GM23248 (cell line): ENCODE results near the gene RBM38. TPM values are rescaled to one million over a fixed set of nuclear protein-coding genes. Genes with fewer than 3 reads are reported as not detected.

ENCODE experiments used
- DNase-seq: peaks from one replicate; pipeline ENCODE4 v3.0.0-alpha.2; 2015
- H2AFZ ChIP-seq: fragments of 200-600 bp; sonication (generic); 2 replicates; pipeline ENCODE4 v1.6.1; 2016; ENCODE audit warnings: antibody characterized with exemption
- H3F3A ChIP-seq: fragments of 200-600 bp; sonication (generic); 2 replicates; pipeline ENCODE4 v1.6.1; 2016; ENCODE audit warnings: mild to moderate bottlenecking, antibody characterized with exemption, mixed run types; ENCODE audit not compliant: insufficient read depth
- H3K27ac ChIP-seq: fragments of 200-600 bp; sonication (generic); 2 replicates; pipeline ENCODE4 v1.5.1; 2016; ENCODE audit warnings: mild to moderate bottlenecking
- H3K27me3 ChIP-seq: fragments of 200-600 bp; sonication (generic); replicated peaks from 2 replicates; pipeline ENCODE4 v1.6.1; 2016; ENCODE audit warnings: mild to moderate bottlenecking; ENCODE audit not compliant: insufficient read depth
- H3K36me3 ChIP-seq: fragments of 200-600 bp; sonication (generic); 2 replicates; pipeline ENCODE4 v1.6.1; 2016; ENCODE audit warnings: low read depth, mild to moderate bottlenecking
- H3K4me1 ChIP-seq: fragments of 200-600 bp; sonication (generic); 2 replicates; pipeline ENCODE4 v1.6.1; 2016; ENCODE audit warnings: mild to moderate bottlenecking; ENCODE audit not compliant: insufficient read depth
- H3K4me2 ChIP-seq: fragments of 200-600 bp; sonication (generic); one replicate; pipeline ENCODE4 v1.6.1; 2016; ENCODE audit warnings: mild to moderate bottlenecking; ENCODE audit not compliant: unreplicated experiment
- H3K4me3 ChIP-seq: fragments of 200-600 bp; sonication (generic); 2 replicates; pipeline ENCODE4 v1.5.1; 2016; ENCODE audit warnings: mild to moderate bottlenecking
- H3K79me2 ChIP-seq: fragments of 200-600 bp; sonication (generic); 2 replicates; pipeline ENCODE4 v1.6.1; 2016; ENCODE audit warnings: mild to moderate bottlenecking; ENCODE audit not compliant: insufficient read depth
- H3K9ac ChIP-seq: fragments of 200-600 bp; sonication (generic); 2 replicates; pipeline ENCODE4 v1.6.1; 2016; ENCODE audit warnings: mild to moderate bottlenecking
- H3K9me2 ChIP-seq: fragments of 200-600 bp; sonication (generic); 2 replicates; pipeline ENCODE4 v1.6.1; 2016; ENCODE audit warnings: mixed run types, mild to moderate bottlenecking, moderate library complexity; ENCODE audit not compliant: insufficient read depth
- H3K9me3 ChIP-seq: fragments of 200-600 bp; sonication (generic); one replicate; pipeline ENCODE4 v1.6.1; 2017; ENCODE audit warnings: low read depth
- H4K20me1 ChIP-seq: fragments of 200-600 bp; sonication (generic); 2 replicates; pipeline ENCODE4 v1.6.0; 2016; ENCODE audit not compliant: insufficient read depth
- EZH2 ChIP-seq: fragments of 200-600 bp; sonication (generic); IDR thresholded peaks from 2 replicates; pipeline ENCODE4 v1.6.1; 2018; ENCODE audit warnings: antibody characterized with exemption, mild to moderate bottlenecking; ENCODE audit not compliant: insufficient read depth, poor library complexity, severe bottlenecking
- EZH2phosphoT487 ChIP-seq: fragments of 200-600 bp; sonication (generic); IDR thresholded peaks from 2 replicates; pipeline ENCODE4 v1.6.1; 2018; ENCODE audit warnings: antibody characterized with exemption, moderate library complexity, mild to moderate bottlenecking, low read depth; ENCODE audit not compliant: insufficient read depth
- WGBS, 2 experiments: methylation state at CpG; one replicate each; pipeline ENCODE4 v1.1.6; 2015 to 2017; ENCODE audit warnings: low lambda C conversion rate in 2 of 2, low coverage in 1 of 2; ENCODE audit errors: missing lambda C conversion rate in 2 of 2; 5-methylcytosine and 5-hydroxymethylcytosine counted together
- in situ Hi-C: fragments of 300-500 bp; cut with MboI; formaldehyde crosslinking; loops from 2 replicates; pipeline ENCODE4 v1.15.0; 2020
- polyA plus RNA-seq: library from polyadenylated mRNA; unstranded; fragments of >200 nt; fragmentation: Nextera tagmentation; extraction: Ambion mirVana; gene quantifications from 2 replicates; pipeline ENCODE4 v1.2.1, GENCODE V29; 2016
- total RNA-seq: library from RNA; depleted of rRNA; stranded (reverse); fragments of >200 nt; shearing (Covaris generic); gene quantifications from 2 replicates; pipeline ENCODE4 v1.2.3, GENCODE V29; 2014

The RBM38 gene
- total and polyA plus RNA-seq, 2 experiments from 2014 or later: 1.3 to 8.1 TPM

GRCh38 chr20:57372581-57373350 is 18.4 kb upstream of the RBM38 start:
- H3K36me3 ChIP-seq: peaks cover 59% of the 10 kb centered on the region
- no peaks in the 10 kb centered on the region for H3K9me3 ChIP-seq
- no peak overlapping the region for H3K27ac ChIP-seq
- peaks cover 3% of the 10 kb centered on the region; the same call in 1 of the 2 replicates for H3F3A ChIP-seq
- no peaks in the 10 kb centered on the region for H3K9me2 ChIP-seq
- H3K79me2 ChIP-seq: no peaks in the 10 kb centered on the region
- no peak overlapping the region for H3K9ac ChIP-seq
- in situ Hi-C loops: no loop called here
- DNase-seq: no peak
- H4K20me1 ChIP-seq: no peaks in the 10 kb centered on the region
- no peak overlapping the region for H2AFZ ChIP-seq
- no peaks in the 10 kb centered on the region for H3K27me3 ChIP-seq
- H3K4me3 ChIP-seq: no peak overlapping the region
- WGBS, 2 experiments: 84 to 90% methylated on average over 25 of the region's 25 CpGs
- no peak for TF ChIP-seq EZH2phosphoT487
- H3K4me2 ChIP-seq: no peak overlapping the region
- H3K4me1 ChIP-seq: no peaks in the 10 kb centered on the region

GRCh38 chr20:57374343-57374930 is 16.8 kb upstream of the RBM38 start:
- H3K36me3 ChIP-seq: peaks cover 42% of the 10 kb centered on the region; the same call in 1 of the 2 replicates
- no peaks in the 10 kb centered on the region for H4K20me1 ChIP-seq
- no peak overlapping the region for H3K27ac ChIP-seq
- in situ Hi-C loops: no loop called here
- no peak for TF ChIP-seq EZH2phosphoT487
- no peak for TF ChIP-seq EZH2
- no peak overlapping the region for H3K4me3 ChIP-seq
- H3F3A ChIP-seq: peaks cover 10% of the 10 kb centered on the region; the same call in 1 of the 2 replicates
- H3K79me2 ChIP-seq: no peaks in the 10 kb centered on the region
- WGBS, 2 experiments: 91 to 93% methylated on average over 12 of the region's 12 CpGs
- no peak overlapping the region for H3K4me2 ChIP-seq
- no peak overlapping the region for H2AFZ ChIP-seq
- DNase-seq: no peak
- no peaks in the 10 kb centered on the region for H3K27me3 ChIP-seq
- H3K9me2 ChIP-seq: no peaks in the 10 kb centered on the region
- no peaks in the 10 kb centered on the region for H3K9me3 ChIP-seq
- H3K9ac ChIP-seq: no peak overlapping the region
- H3K4me1 ChIP-seq: no peaks in the 10 kb centered on the region

- in situ Hi-C loops: no loop called here
- H3K4me3 ChIP-seq: no peak overlapping the region
- H3K27ac ChIP-seq: no peak overlapping the region
- TF ChIP-seq EZH2phosphoT487: no peak
- no peak for TF ChIP-seq EZH2
- H2AFZ ChIP-seq: no peak overlapping the region
- peaks cover 14% of the 10 kb centered on the region; the same call in 1 of the 2 replicates for H3F3A ChIP-seq
- H3K27me3 ChIP-seq: no peaks in the 10 kb centered on the region
- no peaks in the 10 kb centered on the region for H3K9me2 ChIP-seq
- WGBS, 2 experiments: 86% methylated on average over 14 of the region's 14 CpGs
- H3K36me3 ChIP-seq: peaks cover 35% of the 10 kb centered on the region; the same call in 1 of the 2 replicates
- no peaks in the 10 kb centered on the region for H3K79me2 ChIP-seq
- H3K9me3 ChIP-seq: no peaks in the 10 kb centered on the region
- no peaks in the 10 kb centered on the region for H3K4me1 ChIP-seq
- H3K9ac ChIP-seq: no peak overlapping the region
- H3K4me2 ChIP-seq: no peak overlapping the region
- no peaks in the 10 kb centered on the region for H4K20me1 ChIP-seq
- no peak for DNase-seq
Measured at GRCh38 chr20:57374931-57375651, 16.1 kb upstream of the RBM38 start.

DNA sequence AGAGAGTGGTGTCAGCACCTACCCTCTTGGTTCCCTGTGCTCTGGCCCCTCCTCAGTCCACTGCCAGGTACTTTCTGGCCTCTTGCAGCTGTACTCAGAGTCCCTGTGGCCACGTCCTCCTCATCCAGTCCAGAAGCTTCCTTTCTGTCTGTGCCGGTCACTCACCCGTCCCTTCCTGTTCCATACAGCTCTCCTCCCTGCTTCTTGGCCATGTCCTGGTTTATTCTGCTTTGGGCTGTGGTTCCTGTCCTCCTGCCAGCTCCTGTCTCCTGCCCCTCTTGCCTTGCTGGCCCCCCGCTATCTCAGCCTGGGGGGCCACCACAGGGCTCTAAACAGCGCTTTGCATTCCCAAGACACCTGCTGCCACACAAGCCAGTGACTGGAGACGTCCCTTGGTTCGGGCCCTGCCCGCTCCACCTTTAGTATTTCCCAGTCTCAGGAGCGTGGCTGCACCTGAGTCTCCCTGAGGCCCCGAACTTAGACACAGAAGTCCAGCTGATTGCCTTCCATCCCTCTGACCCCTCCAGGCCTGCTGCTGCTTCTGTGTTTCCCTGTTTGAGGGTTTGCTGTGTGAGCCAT is 15.5 kb upstream of the RBM38 start:
- Histone ChIP-seq H3K9ac (no peak overlapping the region), H3K36me3 (peaks cover 29% of the 10 kb centered on the region; the same call in 1 of the 2 replicates), H3K4me3 (no peak overlapping the region), H3K27me3 (no peaks in the 10 kb centered on the region), H3K9me3 (no peaks in the 10 kb centered on the region), H4K20me1 (no peaks in the 10 kb centered on the region), H2AFZ (no peak overlapping the region), H3K79me2 (no peaks in the 10 kb centered on the region), H3K4me1 (no peaks in the 10 kb centered on the region), H3F3A (peaks cover 14% of the 10 kb centered on the region; the same call in 1 of the 2 replicates), H3K27ac (no peak overlapping the region), H3K9me2 (no peaks in the 10 kb centered on the region), H3K4me2 (no peak overlapping the region)
- DNase-seq: no peak
- WGBS, 2 experiments: 95% methylated on average over 10 of the region's 10 CpGs
- no peak for TF ChIP-seq EZH2phosphoT487
- TF ChIP-seq EZH2: no peak
- in situ Hi-C loops: no loop called here
